H9 (cell line): Measurements from ENCODE around the gene MYO10. TPM values are rescaled to one million over a fixed set of nuclear protein-coding genes. Genes with fewer than 3 reads are reported as not detected.

Source experiments
- DNase-seq: peaks from one replicate; pipeline ENCODE4 v3.0.0-alpha.2; 2017
- H2AFZ ChIP-seq: one replicate; pipeline ENCODE4 v1.6.1; 2013; ENCODE audit warnings: mild to moderate bottlenecking, low read length, control low read depth, moderate library complexity
- H2AK5ac ChIP-seq: 2 replicates; pipeline ENCODE4 v1.6.1; 2013; ENCODE audit warnings: low read length, control low read depth, mixed read lengths; ENCODE audit not compliant: insufficient read length
- H2BK120ac ChIP-seq: one replicate; pipeline ENCODE4 v1.6.1; 2013; ENCODE audit warnings: low read depth, mild to moderate bottlenecking, low read length, control low read depth, inconsistent platforms; ENCODE audit not compliant: poor library complexity, severe bottlenecking
- H2BK12ac ChIP-seq: 2 replicates; pipeline ENCODE4 v1.6.1; 2013; ENCODE audit warnings: low read length, control low read depth, mixed read lengths, low read depth; ENCODE audit not compliant: insufficient read length
- H2BK15ac ChIP-seq: 2 replicates; pipeline ENCODE4 v1.6.1; 2013; ENCODE audit warnings: low read depth, low read length, control low read depth
- H2BK20ac ChIP-seq: one replicate; pipeline ENCODE4 v1.6.1; 2013; ENCODE audit warnings: low read depth, mild to moderate bottlenecking, low read length, control low read depth, inconsistent platforms; ENCODE audit not compliant: poor library complexity, severe bottlenecking
- H2BK5ac ChIP-seq: 2 replicates; pipeline ENCODE4 v1.6.1; 2013; ENCODE audit warnings: low read length, control low read depth, mixed read lengths; ENCODE audit not compliant: insufficient read length
- H3K14ac ChIP-seq: 2 replicates; pipeline ENCODE4 v1.6.1; 2013; ENCODE audit warnings: low read length, control low read depth; ENCODE audit not compliant: insufficient read depth
- H3K18ac ChIP-seq: 2 replicates; pipeline ENCODE4 v1.6.1; 2013; ENCODE audit warnings: low read depth, mild to moderate bottlenecking, mixed read lengths, low read length, control low read depth; ENCODE audit not compliant: insufficient read length
- H3K23ac ChIP-seq: 2 replicates; pipeline ENCODE4 v1.6.1; 2013; ENCODE audit warnings: low read length, control low read depth, mixed read lengths, low read depth; ENCODE audit not compliant: insufficient read length
- H3K23me2 ChIP-seq: 2 replicates; pipeline ENCODE4 v1.6.1; 2013; ENCODE audit warnings: low read depth, mild to moderate bottlenecking, mixed read lengths, low read length, control low read depth; ENCODE audit not compliant: insufficient read length, poor library complexity, severe bottlenecking
- H3K27ac ChIP-seq: 2 replicates; pipeline ENCODE4 v1.5.1; 2013; ENCODE audit warnings: low read length, control low read depth, mixed read lengths, low read depth; ENCODE audit not compliant: insufficient read length
- H3K27me3 ChIP-seq: 2 replicates; pipeline ENCODE4 v1.6.1; 2013; ENCODE audit warnings: low read length, control low read depth, inconsistent platforms; ENCODE audit not compliant: insufficient read depth
- H3K4ac ChIP-seq: 2 replicates; pipeline ENCODE4 v1.6.1; 2013; ENCODE audit warnings: low read depth, mild to moderate bottlenecking, control low read depth, inconsistent platforms, low read length, moderate library complexity
- H3K4me1 ChIP-seq: 2 replicates; pipeline ENCODE4 v1.6.1; 2013; ENCODE audit warnings: low read length, control low read depth, inconsistent platforms; ENCODE audit not compliant: insufficient read depth
- H3K4me2 ChIP-seq: 2 replicates; pipeline ENCODE4 v1.6.1; 2013; ENCODE audit warnings: low read length, control low read depth, mixed read lengths; ENCODE audit not compliant: insufficient read length, insufficient read depth
- H3K56ac ChIP-seq: 2 replicates; pipeline ENCODE4 v1.6.1; 2013; ENCODE audit warnings: low read depth, mild to moderate bottlenecking, mixed read lengths, low read length, control low read depth; ENCODE audit not compliant: insufficient read length
- H3K79me1 ChIP-seq: 2 replicates; pipeline ENCODE4 v1.6.1; 2013; ENCODE audit warnings: low read depth, mild to moderate bottlenecking, moderate library complexity, low read length, control low read depth, inconsistent platforms; ENCODE audit not compliant: insufficient read depth, poor library complexity, severe bottlenecking
- H3K79me2 ChIP-seq: 2 replicates; pipeline ENCODE4 v1.6.1; 2013; ENCODE audit warnings: low read length, control low read depth, inconsistent platforms; ENCODE audit not compliant: insufficient read depth
- H3K9ac ChIP-seq: 2 replicates; pipeline ENCODE4 v1.6.1; 2013; ENCODE audit warnings: low read length, control low read depth, mixed read lengths; ENCODE audit not compliant: insufficient read length; ENCODE audit errors: extremely low read depth
- H3K9me3 ChIP-seq: one replicate; pipeline ENCODE4 v1.6.1; 2013; ENCODE audit warnings: low read depth, low read length, inconsistent platforms; ENCODE audit not compliant: control insufficient read depth
- H3T11ph ChIP-seq: one replicate; pipeline ENCODE4 v1.6.1; 2013; ENCODE audit warnings: mild to moderate bottlenecking, low read length, control low read depth, inconsistent platforms
- H4K20me1 ChIP-seq: one replicate; pipeline ENCODE4 v1.6.1; 2013; ENCODE audit not compliant: control insufficient read depth, insufficient read length, insufficient read depth
- H4K5ac ChIP-seq: 2 replicates; pipeline ENCODE4 v1.6.1; 2013; ENCODE audit warnings: low read depth, mild to moderate bottlenecking, mixed read lengths, low read length, control low read depth; ENCODE audit not compliant: insufficient read length
- H4K8ac ChIP-seq: replicated peaks from 2 replicates; pipeline ENCODE4 v1.6.1; 2013; ENCODE audit warnings: low read length, control low read depth, mixed read lengths, low read depth; ENCODE audit not compliant: insufficient read length
- H4K91ac ChIP-seq: 2 replicates; pipeline ENCODE4 v1.6.1; 2013; ENCODE audit warnings: low read depth, mild to moderate bottlenecking, moderate library complexity, mixed read lengths, low read length, control low read depth; ENCODE audit not compliant: insufficient read length
- H3K27ac Mint-ChIP-seq, 3 experiments: 2 replicates in 2 of 3; 3 replicates in 1 of 3; pipeline ENCODE4 v1.8.0; 2020 to 2021; ENCODE audit warnings: mixed read lengths in 3 of 3, mild to moderate bottlenecking in 1 of 3, moderate library complexity in 1 of 3
- H3K27me3 Mint-ChIP-seq: 2 replicates; pipeline ENCODE4 v1.8.0; 2021; ENCODE audit warnings: low read depth, mild to moderate bottlenecking, moderate library complexity, mixed read lengths
- H3K36me3 Mint-ChIP-seq, 3 experiments: 2 replicates in 2 of 3; 3 replicates in 1 of 3; pipeline ENCODE4 v1.8.0; 2020 to 2021; ENCODE audit warnings: low read depth in 3 of 3, mixed read lengths in 3 of 3; ENCODE audit not compliant: insufficient read depth in 1 of 3
- H3K4me1 Mint-ChIP-seq, 2 experiments: 2 replicates each; pipeline ENCODE4 v1.8.0; 2020; ENCODE audit warnings: mixed read lengths in 2 of 2
- H3K4me3 Mint-ChIP-seq, 2 experiments: 2 replicates in 1 of 2; 3 replicates in 1 of 2; pipeline ENCODE4 v1.8.0; 2020 to 2021; ENCODE audit warnings: mild to moderate bottlenecking in 2 of 2, mixed read lengths in 2 of 2, moderate library complexity in 1 of 2
- H3K9me3 Mint-ChIP-seq, 2 experiments: 2 replicates in 1 of 2; 3 replicates in 1 of 2; pipeline ENCODE4 v1.8.0; 2020; ENCODE audit warnings: mild to moderate bottlenecking in 2 of 2, mixed read lengths in 2 of 2, moderate library complexity in 1 of 2
- CTCF ChIP-seq: fragments of 200-600 bp; sonication (generic); conservative IDR thresholded peaks from 3 replicates; pipeline ENCODE4 v1.8.0; 2021; ENCODE audit warnings: antibody characterized with exemption, mild to moderate bottlenecking
- WGBS: extraction: QIAGEN DNeasy Blood & Tissue Kit; methylation state at CpG from one replicate; pipeline ENCODE4 v1.1.7; 2013; ENCODE audit warnings: missing lambda C conversion rate, low lambda C conversion rate, mixed read lengths; ENCODE audit not compliant: insufficient read length; ENCODE audit errors: extremely low coverage; 5-methylcytosine and 5-hydroxymethylcytosine counted together
- total RNA-seq: library from RNA; stranded (reverse); gene quantifications from 2 replicates; pipeline ENCODE4 v1.2.1, GENCODE V29; 2021

The MYO10 gene
- total RNA-seq, 1 experiment from 2014 or later: 127 TPM

GRCh38 chr5:16827755-16828154 is 108.3 kb downstream of the MYO10 start:
- Histone ChIP-seq H3K79me1 (no peaks in the 10 kb centered on the region), H3K9ac (no peak overlapping the region), H3K56ac (no peak overlapping the region), H3K4me2 (no peak overlapping the region), H4K8ac (no peak overlapping the region), H4K5ac (no peak overlapping the region), H2BK20ac (no peak overlapping the region), H3K18ac (no peak overlapping the region), H3K23ac (no peak overlapping the region), H2BK12ac (no peak overlapping the region), H2BK120ac (no peak overlapping the region), H2BK5ac (no peak overlapping the region), H3K27me3 (no peaks in the 10 kb centered on the region), H2BK15ac (no peak overlapping the region), H3K14ac (no peak overlapping the region), H4K91ac (no peak overlapping the region), H3K4ac (no peak overlapping the region), H4K20me1 (no peaks in the 10 kb centered on the region), H2AK5ac (no peak overlapping the region), H3K27ac (no peak overlapping the region), H3K23me2 (no peaks in the 10 kb centered on the region), H3K9me3 (no peaks in the 10 kb centered on the region), H3T11ph (no peak overlapping the region), H3K79me2 (peaks cover 1% of the 10 kb centered on the region; the same call in 1 of the 2 replicates), H2AFZ (no peak overlapping the region), H3K4me1 (no peaks in the 10 kb centered on the region)
- no peak overlapping the region for H3K27ac Mint-ChIP-seq
- H3K27me3 Mint-ChIP-seq: no peaks in the 10 kb centered on the region
- no peak for DNase-seq
- H3K36me3 Mint-ChIP-seq: no peaks in the 10 kb centered on the region
- TF ChIP-seq CTCF: no peak
- no CpG with 5 or more reads among the region's 8 CpGs for WGBS
- H3K4me1 Mint-ChIP-seq: peaks cover 0 to 8% of the 10 kb centered on the region in 2 experiments; a peak in 2 of 4 replicates
- no peak overlapping the region for H3K4me3 Mint-ChIP-seq
- peaks cover 0 to 3% of the 10 kb centered on the region in 2 experiments; a peak in 1 of 5 replicates for H3K9me3 Mint-ChIP-seq
